ENCODE data around the gene INCENP.
"Not testable (repeated sequence)": the region's sequence is repeated elsewhere in the genome, so short reads cannot be mapped to it uniquely, and the experiment has no call there.

The INCENP gene

DNA sequence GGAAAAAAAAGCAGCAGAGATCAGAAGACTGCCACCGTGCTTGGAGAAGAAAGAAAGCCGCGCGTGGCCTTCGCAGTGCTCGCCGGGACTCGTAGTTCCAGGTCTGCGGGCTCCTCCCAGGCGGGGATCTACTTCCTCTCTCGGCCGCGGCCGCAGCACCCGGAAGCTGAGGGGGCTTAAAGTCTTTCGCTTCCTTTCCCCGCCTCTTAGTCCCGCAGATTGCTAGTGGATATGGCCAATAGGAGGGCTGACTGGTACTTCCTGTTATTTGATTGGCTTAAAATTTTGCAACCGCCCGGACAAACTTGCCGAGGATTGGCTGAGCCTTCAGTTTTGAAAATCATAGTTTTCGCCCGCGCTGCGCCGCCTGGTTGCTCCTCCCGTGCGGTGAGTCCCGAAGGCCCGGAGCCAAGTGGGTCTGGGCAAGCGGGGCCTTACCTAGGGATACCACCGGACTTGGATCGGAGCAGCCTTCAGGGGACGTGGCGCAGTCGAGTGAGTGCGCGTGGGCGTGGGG, at the start of gene INCENP:
TSS of gene INCENP (plus strand) at position 343 of the 517 bp plus-strand sequence. CDS start 4,151 bp downstream, outside the sequence.
- peak; percentile 86 to 92 for DNase-seq (ENCODE audit: extremely low read depth in 1 of 2, low read depth in 1 of 2)

DNA sequence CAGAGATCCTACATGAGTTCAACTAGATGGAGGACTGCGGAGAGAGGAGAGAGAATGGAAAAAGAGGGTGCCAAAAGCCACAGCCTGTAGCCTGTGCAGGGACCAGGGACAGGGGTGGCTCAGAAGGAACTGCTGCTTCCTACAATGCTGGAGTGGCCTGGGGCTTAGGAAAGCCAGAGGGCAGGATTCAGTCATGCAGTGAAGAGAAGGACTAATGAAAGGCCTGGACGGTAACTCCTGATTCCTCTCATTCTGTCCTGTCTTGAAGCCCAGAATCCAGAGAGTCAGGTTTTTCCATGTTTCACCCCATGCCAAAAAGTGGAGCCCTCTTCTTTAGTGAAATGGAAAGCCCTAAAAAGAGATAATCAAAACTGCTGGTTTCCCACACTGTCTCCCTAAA, 48.4 kb upstream of the INCENP start:
- DNase-seq (ENCODE audit: extremely low read depth in 1 of 2, low read depth in 1 of 2), result no peak

DNA sequence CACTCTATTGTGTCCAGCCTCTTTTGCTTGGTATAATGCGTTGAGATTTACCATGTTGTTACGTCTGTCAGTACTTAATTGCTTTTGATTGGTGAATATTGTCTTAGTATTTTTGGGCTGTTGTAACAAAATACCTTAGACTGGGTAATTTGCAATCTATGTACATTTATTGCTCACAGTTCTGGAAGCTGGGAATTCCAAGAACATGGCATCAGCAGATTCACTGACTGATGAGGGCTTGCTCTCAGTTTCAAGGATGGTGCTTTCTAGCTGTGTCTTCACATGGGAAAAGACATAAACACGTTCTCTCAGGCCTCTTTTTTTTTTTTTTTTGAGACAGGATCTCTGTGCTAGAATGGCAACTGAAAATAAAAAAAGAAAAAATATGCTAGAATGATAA, 46.7 kb upstream of the INCENP start:
- DNase-seq (ENCODE audit: extremely low read depth in 1 of 2, low read depth in 1 of 2), result no peak

DNA sequence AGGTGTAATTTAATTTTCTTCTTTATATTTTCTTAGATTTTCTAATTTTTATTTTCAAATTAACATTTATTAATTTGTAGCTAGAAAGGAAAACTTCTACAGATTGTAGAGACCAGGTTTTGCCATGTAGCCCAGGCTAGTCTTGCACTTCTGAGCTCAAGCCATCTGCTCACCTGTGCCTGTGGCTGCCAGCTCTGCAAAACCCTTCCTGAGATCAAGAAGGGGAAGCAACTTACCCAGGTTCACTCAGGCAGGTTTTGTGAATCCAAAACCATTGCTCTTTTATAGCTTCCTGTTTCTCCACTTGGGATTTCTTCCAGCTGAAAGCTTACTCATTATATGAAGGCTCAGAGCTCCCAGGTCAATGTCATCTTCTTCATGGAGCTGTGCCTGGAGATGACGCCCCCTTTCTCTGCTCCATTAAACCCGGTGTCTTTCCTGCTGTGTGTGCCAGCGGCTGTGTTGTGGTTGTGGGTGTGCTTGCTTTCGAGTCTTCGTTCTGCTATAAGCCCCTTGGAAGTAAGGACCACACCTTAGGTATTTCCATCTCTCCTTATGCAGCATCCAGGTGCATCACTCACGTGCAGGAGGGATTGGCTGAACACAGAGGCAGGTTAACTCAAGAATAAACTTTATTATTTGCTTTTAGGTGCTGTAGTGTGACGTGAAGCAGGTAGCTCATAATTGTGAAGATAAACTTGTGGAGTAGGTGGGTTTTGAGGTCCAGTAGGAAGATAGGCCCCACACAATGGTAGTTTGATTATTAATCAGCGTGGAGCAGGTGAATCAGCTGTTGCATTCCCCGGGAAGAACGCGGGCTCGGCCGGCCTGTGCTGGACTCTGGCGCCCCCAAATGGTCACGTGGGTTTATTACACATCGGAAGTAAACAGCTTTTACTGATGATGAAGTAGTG, 42.2 kb upstream of the INCENP start:
- DNase-seq (ENCODE audit: extremely low read depth in 1 of 2, low read depth in 1 of 2), result peak; percentile 41 to 57

DNA sequence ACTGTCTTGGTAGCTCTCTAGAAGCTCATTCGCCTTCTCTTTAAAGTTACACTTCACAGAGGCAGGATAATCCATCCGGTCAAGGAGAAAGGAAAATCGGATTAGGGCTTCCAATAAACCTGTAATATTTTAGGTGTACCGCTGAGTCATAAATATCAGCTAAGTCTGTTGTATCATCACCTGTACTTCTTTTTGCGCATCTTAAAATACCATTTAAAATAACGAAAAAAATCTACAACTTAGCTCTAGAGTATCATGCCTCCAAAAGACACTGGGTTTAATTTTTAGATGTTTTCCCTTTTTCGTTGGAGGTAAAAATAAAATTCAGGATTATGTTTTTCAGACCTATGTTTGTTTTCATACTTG, 41.5 kb upstream of the INCENP start:
- no peak for DNase-seq (ENCODE audit: extremely low read depth in 1 of 2, low read depth in 1 of 2)

DNA sequence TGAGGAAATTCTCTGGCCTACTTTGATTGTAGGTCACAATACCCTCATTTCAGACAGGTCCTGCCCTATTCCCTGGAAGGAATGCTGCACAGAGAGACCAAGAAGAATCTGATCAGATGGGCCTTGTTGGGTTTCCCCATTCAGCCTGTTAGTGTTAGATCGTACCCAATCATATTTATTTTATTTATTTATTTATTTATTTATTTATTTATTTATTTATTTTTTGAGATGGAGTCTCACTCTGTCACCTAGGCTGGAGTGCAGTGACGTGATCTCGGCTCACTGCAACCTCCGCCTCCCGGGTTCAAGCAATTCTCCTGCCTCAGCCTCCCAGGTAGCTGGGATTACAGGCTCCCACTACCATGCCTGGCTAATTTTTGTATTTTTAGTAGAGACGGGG, 39.0 kb upstream of the INCENP start:
- DNase-seq (ENCODE audit: extremely low read depth in 1 of 2, low read depth in 1 of 2), result not testable (repeated sequence)

DNA sequence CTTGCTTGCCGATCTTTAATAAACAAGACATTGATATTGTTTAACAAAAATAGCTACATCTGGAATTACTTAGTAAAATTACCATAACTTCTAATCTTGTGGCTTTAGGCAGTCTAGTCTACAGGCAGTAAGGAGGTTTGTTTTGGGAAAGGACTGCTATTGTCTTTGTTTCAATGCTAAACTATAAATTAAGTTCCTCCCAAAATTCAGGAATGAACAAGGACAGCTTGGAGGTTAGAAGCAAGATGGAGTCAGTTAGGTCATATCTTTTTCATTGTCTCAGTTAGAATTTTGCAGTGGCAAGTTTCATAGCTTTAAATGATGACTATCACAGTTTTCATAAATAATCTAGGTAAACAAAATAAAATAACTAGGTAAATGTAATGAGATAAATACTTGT, 36.1 kb upstream of the INCENP start:
- DNase-seq (ENCODE audit: extremely low read depth in 1 of 2, low read depth in 1 of 2), result no peak

DNA sequence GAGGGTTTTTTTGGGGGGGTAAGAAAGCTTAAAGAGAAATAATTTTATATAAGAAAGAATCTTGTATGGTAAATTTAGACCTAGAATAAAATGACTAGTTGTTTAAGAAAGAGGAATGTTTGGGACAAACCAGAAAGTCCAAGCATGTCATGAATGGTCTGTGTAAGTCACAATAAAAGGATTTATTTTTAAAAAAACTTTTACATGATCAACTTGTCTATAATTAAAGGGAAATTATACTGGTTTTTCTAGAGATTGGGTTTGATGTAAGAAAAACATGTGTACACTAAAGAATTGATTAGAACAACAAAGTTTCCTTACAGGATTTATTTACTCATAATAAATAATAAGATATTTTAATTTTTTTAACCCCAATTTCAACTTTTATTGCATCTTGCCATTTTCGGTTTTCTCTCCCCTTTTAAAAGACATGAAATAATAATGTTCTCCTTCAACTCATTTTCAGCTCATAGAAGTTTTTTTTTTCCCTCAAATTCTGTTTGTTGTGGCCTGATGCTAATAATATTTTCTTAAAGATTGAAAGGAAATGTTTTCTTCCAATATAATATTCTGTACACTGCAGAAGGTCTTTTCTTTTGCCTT, 35.4 kb upstream of the INCENP start:
- no peak for DNase-seq (ENCODE audit: extremely low read depth in 1 of 2, low read depth in 1 of 2)

DNA sequence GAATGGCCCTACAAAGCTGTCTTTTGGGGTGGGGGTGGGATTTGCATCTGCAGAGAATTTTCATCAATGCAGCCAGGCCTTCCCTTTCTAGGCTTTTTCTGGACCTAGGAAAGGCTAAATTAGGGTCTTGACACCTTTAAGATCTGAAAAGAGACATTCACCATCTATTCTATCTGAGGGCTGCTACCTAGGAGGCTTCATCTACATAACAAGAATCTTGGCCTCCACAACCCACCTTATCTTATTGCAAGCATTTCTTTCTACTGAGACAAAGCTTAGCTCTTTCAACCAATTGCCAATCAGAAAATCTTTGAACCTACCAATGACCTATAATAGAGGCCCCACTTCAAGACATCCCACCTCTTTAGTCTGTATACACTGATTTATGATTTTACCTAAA, 20.7 kb upstream of the INCENP start:
- DNase-seq (ENCODE audit: extremely low read depth in 1 of 2, low read depth in 1 of 2), result no peak

DNA sequence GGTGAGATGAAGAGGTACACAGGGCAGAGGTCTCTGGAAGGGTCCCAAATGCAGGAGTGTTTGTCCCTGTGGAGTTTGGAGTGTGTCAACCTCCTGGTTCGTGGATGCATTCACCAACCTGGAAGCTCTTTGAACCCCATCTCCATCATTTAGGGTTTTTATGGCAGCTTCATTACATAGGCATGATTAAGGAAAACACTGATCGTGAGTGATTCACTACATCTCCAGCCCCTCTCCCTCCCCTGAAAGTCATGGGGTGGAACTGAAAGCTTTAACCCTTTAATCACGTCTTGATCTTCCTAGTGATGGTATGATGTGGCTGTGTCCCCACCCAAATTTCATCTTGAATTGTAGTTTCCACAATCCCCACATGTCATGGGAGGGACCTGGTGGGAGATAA, 19.8 kb upstream of the INCENP start:
- no peak for DNase-seq (ENCODE audit: extremely low read depth in 1 of 2, low read depth in 1 of 2)

DNA sequence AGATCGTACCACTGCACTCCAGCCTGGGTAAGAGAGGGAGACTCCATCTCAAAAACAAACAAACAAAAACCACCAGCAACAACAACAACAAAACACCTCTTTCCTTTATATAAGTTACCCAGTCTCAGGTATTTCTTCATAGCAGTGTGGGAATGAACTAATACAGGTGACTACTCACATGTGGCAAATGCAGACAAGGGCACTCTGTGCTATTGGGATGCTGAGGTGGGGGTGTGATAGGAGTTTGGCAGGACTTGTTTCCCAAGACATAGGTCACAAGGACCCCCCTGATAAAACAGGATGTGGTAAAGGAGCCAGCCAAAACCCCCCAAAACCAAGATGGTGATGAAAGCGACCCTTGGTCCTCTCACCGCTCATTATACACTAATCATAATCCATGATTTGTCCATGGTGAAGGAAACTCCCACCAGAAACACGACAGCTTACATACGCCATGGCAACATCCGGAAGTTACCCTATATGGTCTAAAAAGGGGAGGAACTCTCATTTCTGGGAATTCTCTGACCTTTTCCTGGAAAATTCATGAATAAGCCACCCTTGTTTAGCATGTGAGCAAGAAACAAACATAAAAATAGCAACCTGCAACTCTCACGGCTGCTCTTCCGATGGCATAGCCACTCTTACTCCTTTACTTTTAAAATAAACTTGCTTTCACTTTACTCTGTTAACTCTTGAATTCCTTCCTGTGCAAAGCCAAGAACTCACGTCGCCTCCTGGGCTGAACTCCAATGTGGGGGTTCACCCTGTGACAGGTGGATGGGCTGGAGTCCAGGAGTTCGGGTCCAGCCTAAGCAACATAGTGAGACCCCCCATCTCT, 18.8 kb upstream of the INCENP start:
- DNase-seq (ENCODE audit: extremely low read depth in 1 of 2, low read depth in 1 of 2), result no peak

DNA sequence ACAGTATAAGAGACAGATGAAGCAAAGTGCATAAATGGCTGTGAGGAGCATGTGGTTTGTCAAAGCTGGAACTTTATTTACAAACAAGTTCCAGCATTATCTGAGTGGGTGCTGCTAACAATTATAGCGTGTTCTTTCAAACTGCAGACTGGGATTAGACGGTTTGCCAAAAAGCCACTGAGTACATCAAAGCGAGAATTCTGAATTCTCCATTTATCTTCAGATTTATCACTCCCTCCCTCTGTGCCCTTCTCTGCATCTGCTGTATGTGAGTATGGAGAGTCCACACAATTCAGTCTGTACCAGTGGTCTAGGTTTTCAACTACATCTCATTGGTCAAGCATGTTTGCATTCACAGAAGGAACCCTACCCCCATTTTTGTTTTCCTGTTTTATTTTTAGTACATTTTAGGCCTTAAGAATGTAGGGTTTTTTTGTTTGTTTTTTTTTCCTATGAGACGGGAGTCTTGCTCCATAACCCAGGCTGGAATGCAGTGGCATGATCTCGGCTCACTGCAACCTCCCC, 18.1 kb upstream of the INCENP start:
- no peak for DNase-seq (ENCODE audit: extremely low read depth in 1 of 2, low read depth in 1 of 2)

DNA sequence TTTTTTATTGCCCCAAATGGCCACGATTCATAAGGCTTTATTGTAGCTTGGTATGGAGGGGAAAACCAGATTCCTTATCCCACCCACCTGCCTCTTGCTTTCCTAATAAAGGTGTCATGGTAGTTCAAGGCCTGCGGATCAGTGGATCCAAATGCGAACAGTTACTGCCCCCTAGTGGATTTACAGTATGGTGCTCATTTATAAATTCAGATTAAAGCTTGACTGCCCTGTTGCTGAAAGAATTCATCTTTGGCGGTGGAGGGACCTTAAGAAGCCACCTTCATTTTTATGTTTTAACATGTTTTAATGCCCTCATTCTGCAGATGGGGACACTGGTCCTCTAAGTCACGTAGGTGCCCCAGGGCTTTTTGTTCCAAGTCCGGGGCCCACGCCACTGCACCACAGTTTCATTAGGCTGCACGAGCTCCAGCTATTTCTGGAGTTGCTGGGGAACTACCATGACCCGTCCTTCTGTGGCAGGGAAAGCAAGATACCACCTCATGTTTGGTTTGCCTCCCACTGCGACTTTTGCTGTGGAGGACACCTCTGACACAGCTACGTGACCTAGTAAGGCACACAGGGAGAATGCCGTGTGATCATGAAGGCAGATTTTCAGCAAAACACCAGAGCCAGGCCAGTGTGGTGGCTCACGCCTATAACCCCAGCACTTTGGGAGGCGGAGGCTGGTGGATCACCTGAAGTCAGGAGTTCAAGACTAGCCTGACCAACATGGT, 15.6 kb upstream of the INCENP start:
- no peak for DNase-seq (ENCODE audit: extremely low read depth in 1 of 2, low read depth in 1 of 2)

DNA sequence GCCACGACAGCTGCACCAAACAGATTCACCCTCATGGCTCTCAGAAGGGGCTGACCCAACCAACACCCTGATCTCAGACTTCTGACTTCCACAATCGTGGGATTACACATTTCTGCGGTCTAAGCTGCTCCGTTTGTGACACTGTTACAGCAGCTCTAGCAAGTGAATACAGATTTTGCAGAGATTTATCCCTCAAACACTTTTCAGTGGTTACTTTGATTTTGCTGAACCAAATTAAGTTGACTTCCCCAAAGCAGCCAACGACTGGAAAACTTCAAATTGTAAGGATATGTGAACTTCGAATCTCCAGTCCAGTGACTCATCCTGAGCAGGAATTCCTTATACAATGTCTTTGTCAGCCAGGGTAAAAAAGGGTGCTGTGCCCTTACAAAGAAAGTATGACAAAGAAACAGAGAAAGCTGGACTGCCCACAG, 14.8 kb upstream of the INCENP start:
- no peak for DNase-seq (ENCODE audit: extremely low read depth in 1 of 2, low read depth in 1 of 2)

DNA sequence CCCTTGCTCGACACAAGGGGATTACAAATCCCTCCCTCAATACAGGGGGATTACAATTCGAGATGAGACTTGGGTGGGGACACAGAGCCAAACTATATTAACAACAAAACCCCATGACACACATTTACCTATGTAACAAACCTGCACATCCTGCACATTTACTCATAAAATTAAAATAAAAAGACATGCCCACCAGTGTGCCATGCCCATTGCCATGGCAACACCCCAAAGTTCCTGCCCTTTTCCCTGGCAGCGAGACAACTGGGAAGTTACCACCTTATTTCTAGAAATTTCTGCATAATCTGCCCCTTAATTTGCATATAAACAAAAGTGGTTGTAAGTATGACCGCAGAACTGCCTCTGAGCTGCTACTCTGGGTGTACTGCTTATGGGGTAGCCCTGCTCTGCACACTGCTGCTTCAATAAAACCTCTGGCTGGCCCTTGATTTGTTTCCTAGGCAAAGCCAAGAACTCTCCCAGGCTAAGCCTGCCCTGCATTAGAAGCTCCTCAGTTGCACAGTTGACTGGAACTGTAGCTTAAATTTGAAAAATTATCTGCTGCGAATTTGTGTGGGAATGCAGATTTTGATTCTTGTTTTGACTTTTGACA, 8.6 kb upstream of the INCENP start:
- no peak for DNase-seq (ENCODE audit: extremely low read depth in 1 of 2, low read depth in 1 of 2)

DNA sequence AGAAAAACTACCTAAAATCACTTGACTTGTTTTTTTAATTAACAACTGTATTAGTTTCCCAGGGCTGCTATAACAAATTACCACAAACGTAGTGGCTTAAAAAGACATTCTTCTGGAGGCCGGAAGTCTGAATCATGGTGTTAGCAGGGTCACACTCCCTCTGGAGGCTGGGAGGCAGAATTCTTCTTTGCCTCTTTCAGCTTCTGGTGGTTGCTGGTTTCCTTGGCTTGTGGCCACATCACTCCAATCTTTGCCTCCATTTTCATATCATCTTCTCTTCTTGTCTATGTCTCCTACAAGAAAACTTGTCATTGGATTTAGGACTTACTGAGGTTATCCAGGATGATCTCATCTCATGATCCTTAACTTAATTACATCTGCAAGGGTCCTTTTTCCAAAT, 7.4 kb upstream of the INCENP start:
- no peak for DNase-seq (ENCODE audit: extremely low read depth in 1 of 2, low read depth in 1 of 2)

DNA sequence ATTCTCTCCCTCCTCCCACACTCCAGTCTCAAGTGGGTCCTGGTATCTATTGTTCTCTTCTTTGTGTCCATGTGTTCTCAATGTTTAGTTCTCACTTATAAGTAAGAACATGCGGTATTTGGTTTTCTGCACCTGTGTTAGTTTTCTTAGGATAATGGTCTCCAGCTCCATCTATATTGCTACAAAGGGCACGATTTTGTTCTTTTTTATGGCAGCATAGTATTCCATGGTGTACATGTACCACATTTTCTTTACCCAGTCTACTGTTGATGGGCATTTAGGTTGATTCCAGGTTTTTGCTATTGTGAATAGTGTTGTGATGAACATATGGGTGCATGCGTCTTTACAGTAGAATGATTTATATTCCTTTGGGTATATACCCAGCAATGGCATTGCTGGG, 4.2 kb upstream of the INCENP start:
- DNase-seq (ENCODE audit: extremely low read depth in 1 of 2, low read depth in 1 of 2), result no peak

DNA sequence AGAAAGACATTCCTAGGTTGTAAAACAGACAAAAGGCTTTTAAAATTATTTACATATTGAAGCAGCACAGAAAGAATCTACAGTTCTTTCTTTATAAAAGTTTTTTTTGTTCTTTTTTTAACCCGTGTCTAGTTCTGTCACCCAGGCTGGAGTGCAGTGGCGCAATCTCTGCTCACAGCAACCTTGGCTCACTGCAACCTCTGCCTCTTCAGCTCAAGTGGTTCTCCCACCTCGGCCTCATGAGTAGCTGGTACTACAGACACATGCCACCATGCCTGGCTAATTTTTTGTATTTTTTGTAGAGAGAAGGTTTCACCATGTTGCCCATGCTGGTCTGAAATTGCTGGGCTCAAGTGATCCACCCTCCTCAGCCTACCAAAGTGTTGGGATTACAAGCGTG, 3.8 kb upstream of the INCENP start:
- no peak for DNase-seq (ENCODE audit: extremely low read depth in 1 of 2, low read depth in 1 of 2)

DNA sequence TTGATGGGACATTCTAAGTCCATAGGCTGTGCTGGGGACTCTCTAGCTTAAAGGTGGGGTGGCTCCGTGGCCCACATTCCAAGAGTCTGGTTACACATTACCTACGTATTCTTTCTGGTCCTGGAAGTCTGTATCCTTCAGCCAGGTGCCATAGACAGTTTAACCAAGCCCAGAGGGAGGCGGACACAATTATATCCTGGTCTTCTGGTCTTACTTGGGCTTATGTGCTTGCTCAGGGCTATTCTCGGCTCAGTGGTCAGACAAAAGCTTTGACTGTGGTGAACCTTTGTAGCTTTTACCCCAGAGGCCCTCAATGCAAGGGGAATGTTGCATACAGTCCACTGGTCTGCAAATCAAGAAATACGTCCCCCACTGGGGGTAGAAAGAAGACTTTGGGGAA, 3.4 kb upstream of the INCENP start:
- no peak for DNase-seq (ENCODE audit: extremely low read depth in 1 of 2, low read depth in 1 of 2)

DNA sequence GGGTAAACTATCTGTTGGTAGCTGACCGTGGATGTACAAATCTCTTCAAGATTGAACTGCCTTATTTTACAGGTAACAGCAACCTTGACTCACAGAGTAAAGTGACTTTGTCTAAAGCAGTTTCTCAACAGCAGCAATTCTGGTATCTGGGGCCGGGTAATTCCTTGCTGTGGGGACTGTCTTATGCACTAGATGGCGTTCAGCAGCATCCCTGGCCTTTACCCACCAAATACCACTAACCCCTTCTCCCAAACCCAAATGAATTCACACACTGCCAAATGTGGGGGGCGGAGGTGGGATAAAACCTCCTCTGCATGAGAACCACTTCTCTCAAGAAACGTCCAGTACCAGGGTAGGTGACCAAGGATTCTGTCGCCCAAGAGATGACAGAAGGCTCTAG, 1.7 kb upstream of the INCENP start:
- no peak for DNase-seq (ENCODE audit: extremely low read depth in 1 of 2, low read depth in 1 of 2)
